ENCODE measurements around the gene TMEM242.

The TMEM242 gene

GRCh38 chr6:157267654-157268053 lies 55.7 kb downstream of the TMEM242 start:
- no peaks in the 10 kb centered on the region for H3K4me1 ChIP-seq (ENCODE audit: control insufficient read depth, low read depth, low read length)
- H3K4me2 ChIP-seq (ENCODE audit: low read length), result no peak overlapping the region
- no CpG with 5 or more reads among the region's 7 CpGs for WGBS (ENCODE audit: extremely low coverage, insufficient coverage, low lambda C conversion rate)
- no peaks in the 10 kb centered on the region for H3K79me1 ChIP-seq (ENCODE audit: low read length)
- no peak overlapping the region for H4K8ac ChIP-seq (ENCODE audit: low read depth, low read length)
- no peak overlapping the region for H3K18ac ChIP-seq (ENCODE audit: low read length)
- no peaks in the 10 kb centered on the region for H3K36me3 ChIP-seq (ENCODE audit: control insufficient read depth, insufficient read depth, low read length)
- H2AK5ac ChIP-seq (ENCODE audit: low read length), result no peak overlapping the region
- H3K23ac ChIP-seq (ENCODE audit: low read length), result no peak overlapping the region
- no peak overlapping the region for H2BK15ac ChIP-seq (replicated peaks; ENCODE audit: low read depth)
- no peak overlapping the region for H3K4me3 ChIP-seq (ENCODE audit: low read length)
- H2BK5ac ChIP-seq (ENCODE audit: low read length), result no peak overlapping the region
- DNase-seq, result no peak
- H2BK120ac ChIP-seq (ENCODE audit: low read depth, low read length), result no peak overlapping the region
- H3K4ac ChIP-seq (ENCODE audit: low read depth, low read length), result no peak overlapping the region
- no peak overlapping the region for H3K56ac ChIP-seq (ENCODE audit: low read length)
- no peak overlapping the region for H3K27ac ChIP-seq (ENCODE audit: low read depth, low read length)
- no peak overlapping the region for H3K9ac ChIP-seq (ENCODE audit: low read length)
- no peaks in the 10 kb centered on the region for H3K27me3 ChIP-seq (ENCODE audit: insufficient read depth, low read length, poor library complexity)
- no peaks in the 10 kb centered on the region for H3K79me2 ChIP-seq (ENCODE audit: control insufficient read depth, insufficient read depth, low read length)
- H4K5ac ChIP-seq (ENCODE audit: low read length), result no peak overlapping the region

- no peak for DNase-seq
- Histone ChIP-seq H2BK120ac (ENCODE audit: low read depth, low read length) (no peak overlapping the region), H3K4me3 (ENCODE audit: low read length) (no peak overlapping the region), H3K36me3 (ENCODE audit: control insufficient read depth, insufficient read depth, low read length) (no peaks in the 10 kb centered on the region), H2BK15ac (replicated peaks; ENCODE audit: low read depth) (no peak overlapping the region), H3K4me2 (ENCODE audit: low read length) (no peak overlapping the region), H2AK5ac (ENCODE audit: low read length) (no peak overlapping the region), H3K27me3 (ENCODE audit: insufficient read depth, low read length, poor library complexity) (no peaks in the 10 kb centered on the region), H4K8ac (ENCODE audit: low read depth, low read length) (no peak overlapping the region), H3K18ac (ENCODE audit: low read length) (no peak overlapping the region), H3K79me2 (ENCODE audit: control insufficient read depth, insufficient read depth, low read length) (no peaks in the 10 kb centered on the region), H3K4ac (ENCODE audit: low read depth, low read length) (no peak overlapping the region), H3K4me1 (ENCODE audit: control insufficient read depth, low read depth, low read length) (no peaks in the 10 kb centered on the region), H3K27ac (ENCODE audit: low read depth, low read length) (no peak overlapping the region), H2BK5ac (ENCODE audit: low read length) (no peak overlapping the region), H3K79me1 (ENCODE audit: low read length) (no peaks in the 10 kb centered on the region), H3K9ac (ENCODE audit: low read length) (no peak overlapping the region), H3K56ac (ENCODE audit: low read length) (no peak overlapping the region), H3K23ac (ENCODE audit: low read length) (no peak overlapping the region), H4K5ac (ENCODE audit: low read length) (no peak overlapping the region)
- no CpG with 5 or more reads among the region's 18 CpGs for WGBS (ENCODE audit: extremely low coverage, insufficient coverage, low lambda C conversion rate)
Observed at GRCh38 chr6:157267109-157267611, 56.2 kb downstream of the TMEM242 start.

- H3K36me3 ChIP-seq (ENCODE audit: control insufficient read depth, insufficient read depth, low read length), result no peaks in the 10 kb centered on the region
- no peak overlapping the region for H3K4me2 ChIP-seq (ENCODE audit: low read length)
- H2BK120ac ChIP-seq (ENCODE audit: low read depth, low read length), result no peak overlapping the region
- H3K9ac ChIP-seq (ENCODE audit: low read length), result no peak overlapping the region
- H3K79me1 ChIP-seq (ENCODE audit: low read length), result no peaks in the 10 kb centered on the region
- H3K18ac ChIP-seq (ENCODE audit: low read length), result no peak overlapping the region
- H3K4me3 ChIP-seq (ENCODE audit: low read length), result no peak overlapping the region
- no peak overlapping the region for H3K23ac ChIP-seq (ENCODE audit: low read length)
- no peaks in the 10 kb centered on the region for H3K27me3 ChIP-seq (ENCODE audit: insufficient read depth, low read length, poor library complexity)
- no peaks in the 10 kb centered on the region for H3K79me2 ChIP-seq (ENCODE audit: control insufficient read depth, insufficient read depth, low read length)
- DNase-seq, result no peak
- no peak overlapping the region for H4K5ac ChIP-seq (ENCODE audit: low read length)
- H2BK5ac ChIP-seq (ENCODE audit: low read length), result no peak overlapping the region
- H3K4me1 ChIP-seq (ENCODE audit: control insufficient read depth, low read depth, low read length), result no peaks in the 10 kb centered on the region
- H3K27ac ChIP-seq (ENCODE audit: low read depth, low read length), result no peak overlapping the region
- H3K56ac ChIP-seq (ENCODE audit: low read length), result no peak overlapping the region
- no peak overlapping the region for H2AK5ac ChIP-seq (ENCODE audit: low read length)
- no peak overlapping the region for H2BK15ac ChIP-seq (replicated peaks; ENCODE audit: low read depth)
- H3K4ac ChIP-seq (ENCODE audit: low read depth, low read length), result no peak overlapping the region
- H4K8ac ChIP-seq (ENCODE audit: low read depth, low read length), result no peak overlapping the region
- no CpG with 5 or more reads among the region's 20 CpGs for WGBS (ENCODE audit: extremely low coverage, insufficient coverage, low lambda C conversion rate)
Observed at GRCh38 chr6:157266274-157267101, 56.8 kb downstream of the TMEM242 start.

- Histone ChIP-seq H3K4me3 (ENCODE audit: low read length) (no peak overlapping the region), H2AK5ac (ENCODE audit: low read length) (no peak overlapping the region), H4K5ac (ENCODE audit: low read length) (no peak overlapping the region), H3K23ac (ENCODE audit: low read length) (no peak overlapping the region), H3K4me1 (ENCODE audit: control insufficient read depth, low read depth, low read length) (no peaks in the 10 kb centered on the region), H4K8ac (ENCODE audit: low read depth, low read length) (no peak overlapping the region), H3K4me2 (ENCODE audit: low read length) (no peak overlapping the region), H3K27me3 (ENCODE audit: insufficient read depth, low read length, poor library complexity) (no peaks in the 10 kb centered on the region), H3K27ac (ENCODE audit: low read depth, low read length) (no peak overlapping the region), H3K18ac (ENCODE audit: low read length) (no peak overlapping the region), H3K79me2 (ENCODE audit: control insufficient read depth, insufficient read depth, low read length) (no peaks in the 10 kb centered on the region), H3K4ac (ENCODE audit: low read depth, low read length) (no peak overlapping the region), H3K36me3 (ENCODE audit: control insufficient read depth, insufficient read depth, low read length) (no peaks in the 10 kb centered on the region), H2BK15ac (replicated peaks; ENCODE audit: low read depth) (no peak overlapping the region), H2BK120ac (ENCODE audit: low read depth, low read length) (no peak overlapping the region), H2BK5ac (ENCODE audit: low read length) (no peak overlapping the region), H3K56ac (ENCODE audit: low read length) (no peak overlapping the region), H3K9ac (ENCODE audit: low read length) (no peak overlapping the region), H3K79me1 (ENCODE audit: low read length) (no peaks in the 10 kb centered on the region)
- no peak for DNase-seq
- no CpG with 5 or more reads among the region's 6 CpGs for WGBS (ENCODE audit: extremely low coverage, insufficient coverage, low lambda C conversion rate)
Observed at GRCh38 chr6:157265635-157266034, 57.7 kb downstream of the TMEM242 start.

- Histone ChIP-seq H3K79me1 (ENCODE audit: low read length) (no peaks in the 10 kb centered on the region), H3K36me3 (ENCODE audit: control insufficient read depth, insufficient read depth, low read length) (no peaks in the 10 kb centered on the region), H2AK5ac (ENCODE audit: low read length) (no peak overlapping the region), H3K9ac (ENCODE audit: low read length) (no peak overlapping the region), H3K4me3 (ENCODE audit: low read length) (no peak overlapping the region), H2BK120ac (ENCODE audit: low read depth, low read length) (no peak overlapping the region), H2BK15ac (replicated peaks; ENCODE audit: low read depth) (no peak overlapping the region), H3K23ac (ENCODE audit: low read length) (no peak overlapping the region), H3K4me1 (ENCODE audit: control insufficient read depth, low read depth, low read length) (no peaks in the 10 kb centered on the region), H3K27me3 (ENCODE audit: insufficient read depth, low read length, poor library complexity) (no peaks in the 10 kb centered on the region), H3K27ac (ENCODE audit: low read depth, low read length) (no peak overlapping the region), H3K4ac (ENCODE audit: low read depth, low read length) (no peak overlapping the region), H4K5ac (ENCODE audit: low read length) (no peak overlapping the region), H3K56ac (ENCODE audit: low read length) (no peak overlapping the region), H4K8ac (ENCODE audit: low read depth, low read length) (no peak overlapping the region), H3K4me2 (ENCODE audit: low read length) (no peak overlapping the region), H3K18ac (ENCODE audit: low read length) (no peak overlapping the region), H3K79me2 (ENCODE audit: control insufficient read depth, insufficient read depth, low read length) (no peaks in the 10 kb centered on the region), H2BK5ac (ENCODE audit: low read length) (no peak overlapping the region)
- no CpG with 5 or more reads among the region's 11 CpGs for WGBS (ENCODE audit: extremely low coverage, insufficient coverage, low lambda C conversion rate)
- no peak for DNase-seq
Observed at GRCh38 chr6:157265186-157265585, 58.1 kb downstream of the TMEM242 start.

- Histone ChIP-seq H3K27me3 (ENCODE audit: insufficient read depth, low read length, poor library complexity) (no peaks in the 10 kb centered on the region), H4K5ac (ENCODE audit: low read length) (no peak overlapping the region), H2AK5ac (ENCODE audit: low read length) (no peak overlapping the region), H3K9ac (ENCODE audit: low read length) (no peak overlapping the region), H3K4me1 (ENCODE audit: control insufficient read depth, low read depth, low read length) (no peaks in the 10 kb centered on the region), H2BK120ac (ENCODE audit: low read depth, low read length) (no peak overlapping the region), H2BK15ac (replicated peaks; ENCODE audit: low read depth) (no peak overlapping the region), H3K4me2 (ENCODE audit: low read length) (no peak overlapping the region), H3K23ac (ENCODE audit: low read length) (no peak overlapping the region), H3K4ac (ENCODE audit: low read depth, low read length) (no peak overlapping the region), H3K36me3 (ENCODE audit: control insufficient read depth, insufficient read depth, low read length) (no peaks in the 10 kb centered on the region), H3K79me1 (ENCODE audit: low read length) (no peaks in the 10 kb centered on the region), H3K18ac (ENCODE audit: low read length) (no peak overlapping the region), H3K56ac (ENCODE audit: low read length) (no peak overlapping the region), H2BK5ac (ENCODE audit: low read length) (no peak overlapping the region), H3K79me2 (ENCODE audit: control insufficient read depth, insufficient read depth, low read length) (no peaks in the 10 kb centered on the region), H3K27ac (ENCODE audit: low read depth, low read length) (no peak overlapping the region), H4K8ac (ENCODE audit: low read depth, low read length) (no peak overlapping the region), H3K4me3 (ENCODE audit: low read length) (no peak overlapping the region)
- no peak for DNase-seq
- no CpG with 5 or more reads among the region's 13 CpGs for WGBS (ENCODE audit: extremely low coverage, insufficient coverage, low lambda C conversion rate)
Observed at GRCh38 chr6:157264701-157265100, 58.6 kb downstream of the TMEM242 start.
